GM18498 (cell line): ENCODE measurements around the gene CD248.

ENCODE experiments used
- ATAC-seq: cut with Tn5 transposase; IDR thresholded peaks from one replicate; pipeline ENCODE4 v1.9.1; 2021; ENCODE audit warnings: mild to moderate bottlenecking, moderate library complexity; ENCODE audit not compliant: unreplicated experiment

The CD248 gene

GRCh38 chr11:66289548-66290329 lies 27.1 kb downstream of the CD248 start:
- peak; percentile 45 for ATAC-seq

- ATAC-seq = peak; percentile 85
These were observed 27.9 kb downstream of the CD248 start, which contains the start of gene YIF1A for GRCh38 chr11:66288671-66289547. YIF1A (minus strand) TSS chr11:66289143; CDS start chr11:66288985, 158 bp downstream.

DNA sequence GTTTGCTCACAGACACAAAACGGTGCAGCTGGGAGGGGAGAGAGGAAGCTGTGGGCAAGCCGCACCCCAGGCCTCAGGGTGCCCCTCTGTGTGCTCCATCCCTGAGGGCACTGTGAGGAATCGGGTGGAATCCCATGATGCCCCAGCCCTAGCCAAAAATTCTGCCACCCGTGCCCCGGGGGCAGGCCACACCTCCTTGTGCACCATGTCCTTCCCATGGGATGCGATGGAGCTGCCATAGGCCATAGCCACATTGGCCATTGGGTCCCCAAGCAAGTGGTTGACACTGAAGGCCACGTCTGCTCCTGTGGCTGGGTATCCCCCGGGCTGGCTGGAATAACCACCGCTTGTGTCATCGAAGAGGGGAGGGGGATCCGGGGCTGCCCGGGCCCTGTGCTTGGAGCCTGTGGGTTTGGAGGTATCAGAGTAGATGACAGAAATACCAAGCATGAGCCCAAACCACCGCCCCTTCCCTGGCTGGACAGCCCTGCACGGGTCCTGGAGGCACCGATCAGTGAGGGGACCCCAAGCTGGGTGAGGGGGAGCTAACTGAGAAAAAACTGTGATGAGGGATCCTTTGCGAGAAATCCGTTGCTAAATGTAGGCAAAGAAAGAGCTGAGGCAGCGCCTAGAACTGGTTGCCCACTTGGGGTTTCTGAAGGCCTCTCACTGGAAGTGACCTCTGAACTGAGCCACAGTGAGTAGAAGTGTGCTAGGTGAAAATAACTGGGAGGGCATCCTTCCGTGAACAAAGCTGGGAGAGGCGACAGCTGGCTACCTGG lies 28.8 kb downstream of the CD248 start:
- no peak for ATAC-seq

DNA sequence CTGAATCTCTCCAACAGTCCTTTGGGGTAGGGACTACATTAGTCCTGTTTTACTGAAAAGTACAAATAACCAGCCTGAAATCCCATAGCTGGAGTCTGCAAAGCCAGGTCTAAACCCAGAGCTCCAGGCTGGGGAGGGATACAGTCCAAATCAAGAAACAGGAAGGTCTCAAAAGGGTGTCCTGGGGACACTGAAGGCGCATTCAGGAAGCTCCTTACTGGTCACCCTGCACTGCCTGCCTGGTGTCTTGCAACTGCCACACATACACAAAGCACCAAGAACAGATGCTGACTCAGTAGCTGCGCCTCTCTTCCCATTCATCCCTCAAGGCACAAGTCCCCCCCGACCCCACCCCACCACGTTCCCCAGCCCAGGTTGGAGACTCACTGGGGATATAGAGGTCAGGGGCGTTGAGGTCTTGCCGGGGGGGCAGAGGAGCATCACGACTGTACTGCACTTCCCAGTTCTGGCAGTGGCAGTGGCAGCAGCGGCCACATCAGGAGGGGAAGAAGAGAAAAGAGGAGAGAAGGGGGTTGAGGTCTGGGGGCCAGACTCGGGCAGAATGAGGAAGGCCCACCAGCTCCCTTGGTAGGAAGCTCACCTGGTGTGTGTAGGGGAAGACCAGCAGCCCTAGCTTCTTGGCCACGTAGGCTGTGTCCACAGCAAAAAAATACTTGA lies 29.5 kb downstream of the CD248 start:
- ATAC-seq = no peak

DNA sequence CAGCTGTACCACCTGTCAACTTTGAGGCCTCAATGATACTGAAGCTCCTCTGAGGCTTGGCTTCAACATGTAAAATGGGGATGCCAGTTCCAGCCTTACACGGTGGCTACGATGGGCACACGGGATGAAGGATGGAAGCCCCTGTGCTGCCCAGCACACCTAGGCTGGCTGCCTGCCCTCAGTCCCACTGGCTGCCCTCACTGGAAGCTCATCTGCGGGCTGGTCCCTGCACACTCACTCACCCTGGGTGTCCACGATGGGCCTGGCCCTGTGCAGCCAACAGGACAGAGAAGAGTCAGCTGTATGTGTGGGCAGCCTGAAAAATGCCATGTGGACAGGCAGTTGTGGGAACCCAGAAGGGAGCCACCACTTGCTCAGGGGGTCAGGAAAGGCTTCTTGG lies 30.1 kb downstream of the CD248 start:
- ATAC-seq = no peak

- no peak for ATAC-seq
These were observed 31.4 kb downstream of the CD248 start for GRCh38 chr11:66285250-66285947.

- no peak for ATAC-seq
These were observed 32.2 kb downstream of the CD248 start for GRCh38 chr11:66284526-66285078.

- ATAC-seq = no peak
These were observed 33.3 kb downstream of the CD248 start for GRCh38 chr11:66283461-66284105.

GRCh38 chr11:66282468-66283455 lies 34.1 kb downstream of the CD248 start:
- ATAC-seq = peak; percentile 75

- no peak for ATAC-seq
These were observed 34.9 kb downstream of the CD248 start for GRCh38 chr11:66281776-66282467.

GRCh38 chr11:66281001-66281400 lies 35.8 kb downstream of the CD248 start:
- no peak for ATAC-seq

GRCh38 chr11:66280428-66280827 lies 36.4 kb downstream of the CD248 start:
- no peak for ATAC-seq

DNA sequence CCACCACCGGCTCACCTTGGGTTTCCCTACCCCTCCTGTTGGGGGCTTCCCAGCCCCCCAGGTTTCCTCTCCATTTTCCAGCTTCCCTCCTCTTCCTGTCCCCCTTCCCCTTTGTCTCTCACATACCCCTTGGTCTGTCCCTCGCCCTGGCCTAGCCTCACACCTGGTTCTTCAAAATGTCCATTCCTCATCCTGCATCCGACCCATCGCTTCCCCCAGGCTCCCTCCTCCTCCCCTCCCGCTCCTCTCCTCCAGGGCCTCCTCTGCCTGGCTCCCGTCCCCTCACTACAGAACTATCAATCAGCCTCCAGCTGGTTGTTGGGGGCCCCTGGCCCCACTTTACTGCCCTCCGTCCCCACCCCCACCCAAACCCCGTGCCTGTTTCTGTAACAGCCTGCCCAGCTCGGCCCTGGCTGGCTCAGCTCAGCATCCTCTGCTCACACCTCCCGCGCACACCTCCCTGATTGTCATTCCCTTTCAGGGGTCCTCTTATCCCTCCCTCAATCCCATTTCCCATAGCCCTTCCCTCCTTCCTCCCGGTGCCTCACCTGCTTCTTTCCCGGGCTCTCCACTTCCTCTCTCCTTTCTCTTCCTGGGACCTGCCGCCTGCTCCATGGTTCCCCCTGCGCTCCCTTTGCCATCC lies 37.6 kb downstream of the CD248 start:
- no peak for ATAC-seq

DNA sequence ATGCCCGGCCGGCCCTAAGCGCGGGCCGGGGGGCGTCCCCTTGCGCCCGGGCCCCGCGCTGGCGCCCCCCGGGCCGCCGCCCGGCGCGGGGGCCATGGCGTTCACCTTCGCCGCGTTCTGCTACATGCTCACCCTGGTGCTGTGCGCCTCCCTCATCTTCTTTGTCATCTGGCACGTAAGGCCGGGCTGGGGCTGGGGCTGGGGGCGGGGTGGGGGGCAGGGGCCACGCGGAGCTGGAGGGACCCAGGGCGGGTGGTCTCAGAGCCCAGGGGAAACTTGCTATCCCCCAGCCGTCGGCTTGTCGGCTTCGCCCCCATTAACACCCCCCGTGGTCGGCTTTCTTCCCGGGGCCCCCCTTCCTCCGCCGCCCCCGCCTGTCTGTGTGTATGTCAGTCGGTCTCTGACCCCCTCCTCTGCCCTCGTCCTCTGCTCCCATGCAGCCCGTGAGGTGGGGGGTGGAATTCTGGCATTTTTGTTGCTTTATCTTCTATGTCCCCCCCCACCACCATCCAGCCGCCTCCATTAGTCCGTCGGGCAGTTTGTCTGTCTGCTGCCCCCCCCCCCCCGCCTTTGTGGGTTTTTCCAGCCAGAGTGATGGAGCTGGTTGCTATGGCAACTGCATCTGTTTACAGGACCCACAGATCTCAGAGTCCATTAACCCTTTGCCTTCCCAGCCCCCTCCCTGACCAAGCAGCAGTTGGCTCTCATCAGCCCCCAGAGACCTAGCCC lies 38.3 kb downstream of the CD248 start:
- no peak for ATAC-seq

DNA sequence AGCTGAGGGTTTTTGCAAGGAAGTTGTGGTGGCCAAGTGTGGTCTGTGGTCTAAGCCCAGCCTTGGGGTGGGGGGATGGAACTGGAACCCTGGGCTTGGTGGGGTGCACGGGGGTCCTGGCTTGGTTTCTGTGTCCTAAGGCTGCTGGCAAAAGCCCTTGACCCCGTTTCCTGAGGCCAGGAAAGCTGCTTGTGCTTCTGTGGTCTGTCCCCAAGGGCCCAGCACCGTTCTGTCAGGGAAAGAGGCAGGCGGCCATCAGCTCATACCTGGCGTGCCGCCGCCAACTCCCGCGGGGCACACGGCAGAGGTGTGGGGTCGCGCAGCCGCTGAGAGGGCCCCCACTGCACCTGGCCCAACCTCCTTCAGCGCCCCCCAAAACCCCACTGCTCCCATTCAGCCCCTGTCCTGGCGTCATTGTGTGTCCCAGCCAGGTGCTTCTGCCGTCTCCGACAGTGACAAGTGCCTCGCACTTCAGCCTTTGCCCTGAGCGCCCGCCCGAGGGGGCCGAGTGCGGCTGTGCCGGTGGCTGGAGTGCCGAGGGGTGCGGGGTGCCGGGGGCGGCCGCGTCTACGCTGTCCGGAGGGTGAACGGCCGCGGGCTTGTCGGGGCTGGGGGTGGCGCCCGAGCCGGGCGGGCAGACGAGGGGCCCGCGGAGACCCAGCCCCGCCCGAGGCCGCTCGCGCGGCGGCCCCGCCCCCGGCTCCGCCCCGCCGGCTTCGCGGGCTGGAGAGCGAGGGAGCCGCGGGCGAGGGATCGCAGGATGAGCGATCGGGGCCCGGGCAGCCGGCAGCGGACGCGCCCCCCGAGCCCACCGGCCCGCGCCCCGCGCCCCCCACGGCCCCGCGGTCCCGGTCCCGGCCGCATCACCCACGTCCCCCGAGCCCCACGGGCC lies 39.1 kb downstream of the CD248 start, which contains the start of gene CNIH2:
Gene CNIH2, plus strand, starts transcription at position 705 of the 892 bp plus-strand sequence. CDS start 282 bp downstream, outside the sequence.
- ATAC-seq = no peak
